ENCODE results near the gene RABGAP1L. TPM values are rescaled to one million over a fixed set of nuclear protein-coding genes. Genes with fewer than 3 reads are reported as not detected.

Gene RABGAP1L
- total RNA-seq, 1 donor = 29.8 TPM

DNA sequence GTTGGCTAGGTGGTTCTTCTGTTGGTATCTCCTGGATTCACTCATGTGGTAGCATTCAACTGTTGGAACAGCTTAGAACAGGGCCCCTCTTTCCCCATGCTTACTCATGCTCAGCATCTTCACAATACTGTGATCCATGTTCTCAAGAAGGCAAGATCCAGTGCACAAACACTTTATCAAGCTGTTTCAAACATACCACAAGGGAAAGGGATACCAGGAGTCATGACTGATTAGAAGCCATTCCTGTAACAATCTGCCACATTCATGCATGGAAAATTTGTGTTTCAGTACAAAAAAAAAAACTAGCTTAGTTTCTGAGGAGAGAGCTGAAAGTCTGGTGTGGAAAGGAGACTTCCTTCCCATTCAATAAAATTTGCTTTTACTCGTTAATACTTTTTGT lies 670.7 kb downstream of the RABGAP1L start:
- no peak for TF ChIP-seq CTCF (IDR thresholded peaks at IDR 0.05; ENCODE audit: insufficient read depth, low read depth, low read length)
- DNase-seq (ENCODE audit: low read depth) = no peak
- H3K4me3 ChIP-seq (ENCODE audit: low read depth, low read length) = no peak overlapping the region

GRCh38 chr1:174836543-174836942 lies 677.2 kb downstream of the RABGAP1L start:
- DNase-seq (ENCODE audit: low read depth) = no peak
- no peak for TF ChIP-seq CTCF (IDR thresholded peaks at IDR 0.05; ENCODE audit: insufficient read depth, low read depth, low read length)

GRCh38 chr1:174837386-174837785 lies 678.1 kb downstream of the RABGAP1L start:
- no peak for DNase-seq (ENCODE audit: low read depth)
- no peak overlapping the region for H3K4me3 ChIP-seq (ENCODE audit: low read depth, low read length)
- no peak for TF ChIP-seq CTCF (IDR thresholded peaks at IDR 0.05; ENCODE audit: insufficient read depth, low read depth, low read length)

More at GRCh38 chr1:174836543-174836942, 677.2 kb downstream of the RABGAP1L start:
- H3K4me3 ChIP-seq (ENCODE audit: low read depth, low read length) = no peak overlapping the region

DNA sequence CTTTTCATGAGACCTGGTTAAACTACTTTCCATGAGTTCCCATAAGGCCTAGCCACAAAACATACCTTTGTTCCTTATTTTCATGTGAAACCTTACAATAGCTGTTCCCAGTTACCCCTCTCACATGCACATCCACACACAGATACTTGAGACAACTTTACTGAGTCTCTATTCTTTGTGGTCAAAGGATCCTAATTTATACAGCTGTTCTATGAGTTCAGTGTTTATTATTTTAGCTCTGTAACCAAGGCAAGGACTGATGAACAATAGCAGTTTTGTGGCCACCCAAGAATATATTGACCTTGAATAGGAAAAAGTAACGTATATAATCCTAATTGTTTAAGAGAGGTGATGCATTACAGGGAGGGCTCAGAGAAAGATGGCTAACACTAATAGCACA lies 679.9 kb downstream of the RABGAP1L start:
- no peak for TF ChIP-seq CTCF (IDR thresholded peaks at IDR 0.05; ENCODE audit: insufficient read depth, low read depth, low read length)
- H3K4me3 ChIP-seq (ENCODE audit: low read depth, low read length) = no peak overlapping the region
- DNase-seq (ENCODE audit: low read depth) = no peak

DNA sequence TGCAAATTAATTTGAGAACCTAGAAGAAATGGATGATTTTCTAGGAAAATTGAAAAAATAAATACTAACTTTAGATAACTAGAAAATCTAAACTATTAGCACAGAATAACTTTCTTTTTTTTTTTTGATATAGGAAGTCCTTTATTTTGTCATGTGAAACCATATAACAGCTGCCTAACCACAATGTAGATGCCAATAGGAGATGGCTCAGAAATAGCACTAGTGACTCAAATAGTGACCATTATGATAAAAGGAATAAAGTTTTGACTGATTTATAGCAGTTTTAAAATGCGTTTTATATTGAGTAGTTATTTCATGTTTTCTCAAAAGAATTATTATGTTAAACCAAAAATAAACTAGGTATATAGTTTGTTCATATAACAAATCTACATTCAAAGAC lies 682.4 kb downstream of the RABGAP1L start:
- TF ChIP-seq CTCF (IDR thresholded peaks at IDR 0.05; ENCODE audit: insufficient read depth, low read depth, low read length) = no peak
- no peak overlapping the region for H3K4me3 ChIP-seq (ENCODE audit: low read depth, low read length)
- DNase-seq (ENCODE audit: low read depth) = no peak

DNA sequence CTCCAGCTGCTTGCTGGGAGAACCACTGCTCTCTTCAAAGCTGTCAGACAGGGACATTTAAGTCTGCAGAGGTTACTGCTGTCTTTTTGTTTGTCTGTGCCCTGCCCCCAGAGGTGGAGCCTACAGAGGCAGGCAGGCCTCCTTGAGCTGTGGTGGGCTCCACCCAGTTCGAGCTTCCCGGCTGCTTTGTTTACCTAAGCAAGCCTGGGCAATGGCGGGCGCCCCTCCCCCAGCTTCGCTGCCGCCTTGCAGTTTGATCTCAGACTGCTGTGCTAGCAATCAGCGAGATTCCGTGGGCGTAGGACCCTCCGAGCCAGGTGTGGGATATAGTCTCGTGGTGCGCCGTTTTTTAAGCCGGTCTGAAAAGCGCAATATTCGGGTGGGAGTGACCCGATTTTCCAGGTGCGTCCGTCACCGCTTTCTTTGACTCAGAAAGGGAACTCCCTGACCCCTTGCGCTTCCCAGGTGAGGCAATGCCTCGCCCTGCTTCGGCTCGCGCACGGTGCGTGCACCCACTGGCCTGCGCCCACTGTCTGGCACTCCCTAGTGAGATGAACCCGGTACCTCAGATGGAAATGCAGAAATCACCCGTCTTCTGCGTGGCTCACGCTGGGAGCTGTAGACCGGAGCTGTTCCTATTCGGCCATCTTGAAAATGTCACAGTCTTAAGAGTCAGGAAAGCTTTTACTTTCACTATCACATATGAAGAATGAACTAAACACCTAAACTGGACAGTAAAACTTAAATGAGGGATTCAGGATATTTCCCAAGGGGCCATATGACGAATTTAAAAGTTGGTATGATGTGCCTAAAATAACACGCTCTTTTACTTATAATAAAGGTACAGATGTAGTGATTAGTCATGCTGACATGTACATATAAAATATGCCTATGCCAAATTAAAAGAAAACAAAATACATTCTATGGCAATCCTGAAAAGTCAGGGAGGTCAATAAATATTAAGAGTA lies 689.6 kb downstream of the RABGAP1L start:
- peak; percentile 12 for DNase-seq (ENCODE audit: low read depth)
- H3K4me3 ChIP-seq (ENCODE audit: low read depth, low read length) = peak overlapping the region; percentile 38

GRCh38 chr1:174850726-174851125 lies 691.4 kb downstream of the RABGAP1L start:
- no peak overlapping the region for H3K4me3 ChIP-seq (ENCODE audit: low read depth, low read length)
- DNase-seq (ENCODE audit: low read depth) = no peak
- no peak for TF ChIP-seq CTCF (IDR thresholded peaks at IDR 0.05; ENCODE audit: insufficient read depth, low read depth, low read length)
